Measurements from ENCODE around the gene LRRC2. TPM values are rescaled to one million over a fixed set of nuclear protein-coding genes. Genes with fewer than 3 reads are reported as not detected.

LRRC2 gene
- total RNA-seq, 1 donor from 2014 or later = 114 TPM

DNA sequence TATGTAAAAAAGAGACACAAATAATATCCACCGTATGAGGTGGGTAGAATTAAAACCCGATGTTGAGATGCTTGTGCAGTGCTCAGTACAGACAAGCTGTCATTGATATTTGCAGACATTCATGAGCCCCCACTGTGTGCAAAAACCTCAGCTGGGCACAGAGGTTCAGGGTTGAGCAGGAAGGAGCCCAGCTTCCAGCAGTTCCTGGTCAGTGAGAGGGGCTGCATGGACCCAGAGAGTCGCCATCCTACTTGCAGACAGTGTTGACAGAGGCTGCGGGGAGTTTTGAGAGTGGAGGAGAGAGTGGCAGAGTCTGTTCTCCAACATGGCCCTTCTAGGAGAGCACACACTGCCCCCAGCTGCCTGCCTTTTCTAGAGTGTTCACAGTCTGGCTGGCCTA is 95.3 kb downstream of the LRRC2 start:
- TF ChIP-seq, protein P1, sequence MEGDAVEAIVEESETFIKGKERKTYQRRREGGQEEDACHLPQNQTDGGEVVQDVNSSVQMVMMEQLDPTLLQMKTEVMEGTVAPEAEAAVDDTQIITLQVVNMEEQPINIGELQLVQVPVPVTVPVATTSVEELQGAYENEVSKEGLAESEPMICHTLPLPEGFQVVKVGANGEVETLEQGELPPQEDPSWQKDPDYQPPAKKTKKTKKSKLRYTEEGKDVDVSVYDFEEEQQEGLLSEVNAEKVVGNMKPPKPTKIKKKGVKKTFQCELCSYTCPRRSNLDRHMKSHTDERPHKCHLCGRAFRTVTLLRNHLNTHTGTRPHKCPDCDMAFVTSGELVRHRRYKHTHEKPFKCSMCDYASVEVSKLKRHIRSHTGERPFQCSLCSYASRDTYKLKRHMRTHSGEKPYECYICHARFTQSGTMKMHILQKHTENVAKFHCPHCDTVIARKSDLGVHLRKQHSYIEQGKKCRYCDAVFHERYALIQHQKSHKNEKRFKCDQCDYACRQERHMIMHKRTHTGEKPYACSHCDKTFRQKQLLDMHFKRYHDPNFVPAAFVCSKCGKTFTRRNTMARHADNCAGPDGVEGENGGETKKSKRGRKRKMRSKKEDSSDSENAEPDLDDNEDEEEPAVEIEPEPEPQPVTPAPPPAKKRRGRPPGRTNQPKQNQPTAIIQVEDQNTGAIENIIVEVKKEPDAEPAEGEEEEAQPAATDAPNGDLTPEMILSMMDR (IDR thresholded peaks at IDR 0.05; ENCODE audit: borderline replicate concordance) = no peak

DNA sequence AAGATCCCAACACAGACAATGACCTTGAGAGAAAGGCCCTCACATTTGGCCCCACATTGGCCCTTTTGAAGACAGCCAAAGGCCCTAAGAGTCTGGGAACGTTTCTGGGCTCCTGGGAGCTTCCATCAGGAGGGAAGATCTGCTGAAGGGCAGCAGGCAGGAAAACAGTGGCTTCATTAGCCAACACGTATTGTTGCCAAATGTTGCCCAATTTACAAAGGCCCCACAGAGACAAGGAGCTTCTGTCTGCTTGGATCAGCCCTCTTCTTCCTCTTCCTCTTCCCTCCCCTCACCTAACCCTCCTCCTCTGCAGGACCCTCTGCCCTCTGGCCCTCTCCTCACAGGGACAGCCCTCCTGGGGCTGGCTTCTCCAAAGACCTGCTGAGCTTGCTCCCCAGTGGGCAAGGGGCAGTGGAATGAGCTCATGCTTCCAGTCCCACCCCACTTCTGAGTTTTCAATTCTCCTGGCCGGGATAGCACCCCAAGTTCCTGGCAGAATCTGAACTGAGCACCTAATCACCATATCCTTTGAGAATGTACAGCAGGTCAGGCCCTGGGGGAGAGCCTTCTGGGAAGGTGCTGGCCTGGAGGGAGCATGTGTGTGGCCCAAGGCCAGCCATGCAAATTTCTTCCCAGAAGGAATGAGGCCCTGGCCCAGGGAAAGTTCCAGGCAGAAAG is 96.3 kb downstream of the LRRC2 start:
- H3K27me3 ChIP-seq (ENCODE audit: low read depth) = peaks cover under 1% of the 10 kb centered on the region
- H3K4me1 ChIP-seq = peaks cover 54% of the 10 kb centered on the region
- no peak overlapping the region for H3K4me3 ChIP-seq
- no peaks in the 10 kb centered on the region for H3K36me3 ChIP-seq
- no peak for DNase-seq
- TF ChIP-seq, protein P1 (IDR thresholded peaks at IDR 0.05; ENCODE audit: borderline replicate concordance) = no peak
- H3K27ac ChIP-seq (replicated peaks) = peak overlapping the region; percentile 81
- peaks cover 6% of the 10 kb centered on the region for H3K9me3 ChIP-seq (replicated peaks)
- intact Hi-C loops (cut with micrococcal nuclease) = no loop called here

More for the DNA sequence above, 95.3 kb downstream of the LRRC2 start:
- H3K36me3 ChIP-seq = no peaks in the 10 kb centered on the region
- H3K4me3 ChIP-seq = no peak overlapping the region
- no peaks in the 10 kb centered on the region for H3K27me3 ChIP-seq (ENCODE audit: low read depth)
- H3K4me1 ChIP-seq = peaks cover 46% of the 10 kb centered on the region
- no peak overlapping the region for H3K27ac ChIP-seq (replicated peaks)
- H3K9me3 ChIP-seq (replicated peaks) = peaks cover 11% of the 10 kb centered on the region
- intact Hi-C loops (cut with micrococcal nuclease) = no loop called here
- DNase-seq = no peak

DNA sequence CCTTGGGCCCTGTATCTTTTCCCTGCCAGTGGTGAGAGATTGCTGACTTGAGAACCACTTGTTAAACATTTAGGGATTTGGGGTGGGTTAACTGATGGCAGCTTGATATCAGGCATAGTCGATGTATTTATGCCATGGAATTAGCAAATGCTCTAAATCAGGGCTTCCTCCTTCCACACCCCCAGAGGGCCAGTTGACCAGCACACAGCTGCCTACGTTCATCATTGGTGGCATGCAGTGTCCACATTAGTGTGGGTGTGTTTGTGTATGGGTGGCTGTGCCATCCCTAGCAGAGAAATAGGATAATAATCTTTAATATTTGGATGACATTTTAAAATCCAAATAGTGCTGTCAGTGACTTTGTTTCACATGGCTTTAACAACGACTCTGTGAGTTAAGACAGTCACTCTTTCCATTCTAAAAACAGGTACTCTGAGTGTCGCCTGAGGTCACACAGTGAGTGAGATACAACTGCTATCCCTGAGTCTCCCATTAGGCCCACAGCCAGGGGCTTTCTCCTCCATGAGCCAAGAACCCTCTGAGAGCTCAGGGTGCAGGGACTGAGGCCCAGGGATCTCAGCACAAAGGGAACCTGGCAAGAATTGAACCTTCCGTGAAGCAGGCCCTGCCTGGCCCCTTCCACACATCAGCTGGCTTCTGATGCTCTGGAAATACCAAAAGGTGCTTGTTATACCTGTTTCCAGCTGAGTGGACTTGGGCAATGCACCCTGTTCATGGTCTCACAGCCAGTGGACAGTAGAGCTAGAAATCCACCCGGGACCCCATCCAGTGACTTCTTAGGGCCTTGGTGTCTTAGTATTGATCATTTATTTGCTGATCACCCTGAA is 97.1 kb downstream of the LRRC2 start:
- TF ChIP-seq, protein P1 (IDR thresholded peaks at IDR 0.05; ENCODE audit: borderline replicate concordance) = no peak
- intact Hi-C loops (cut with micrococcal nuclease) = no loop called here
- Histone ChIP-seq H3K27me3 (ENCODE audit: low read depth) (peaks cover 8% of the 10 kb centered on the region), H3K36me3 (no peaks in the 10 kb centered on the region), H3K27ac (replicated peaks) (peak overlapping the region; percentile 81), H3K4me3 (no peak overlapping the region), H3K9me3 (replicated peaks) (no peaks in the 10 kb centered on the region), H3K4me1 (peaks cover 62% of the 10 kb centered on the region)
- DNase-seq = peak; percentile 57

DNA sequence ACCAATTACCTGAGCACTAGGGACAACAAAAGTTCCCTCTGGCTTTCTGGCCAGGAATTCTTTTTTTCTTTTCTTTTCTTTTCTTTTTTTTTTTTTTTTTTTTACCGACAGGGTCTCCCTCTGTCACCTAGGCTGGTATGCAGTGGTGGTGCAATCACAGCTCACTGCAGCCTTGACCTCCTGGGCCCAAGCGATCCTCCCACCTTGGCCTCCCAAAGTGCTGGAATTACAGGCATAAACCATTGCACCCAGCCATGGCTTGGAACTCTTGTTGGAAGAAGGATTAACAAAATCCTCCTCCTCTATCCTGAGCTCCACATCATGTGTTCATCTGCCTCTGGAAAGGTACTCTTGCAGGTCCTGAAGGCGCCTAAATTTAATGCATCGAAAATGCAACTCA is 98.5 kb downstream of the LRRC2 start:
- Histone ChIP-seq H3K27ac (replicated peaks) (no peak overlapping the region), H3K36me3 (no peaks in the 10 kb centered on the region), H3K4me3 (no peak overlapping the region), H3K9me3 (replicated peaks) (no peaks in the 10 kb centered on the region), H3K4me1 (peaks cover 69% of the 10 kb centered on the region), H3K27me3 (ENCODE audit: low read depth) (peaks cover 23% of the 10 kb centered on the region)
- TF ChIP-seq, protein P1 (IDR thresholded peaks at IDR 0.05; ENCODE audit: borderline replicate concordance) = no peak
- no peak for DNase-seq
- intact Hi-C loops (cut with micrococcal nuclease) = no loop called here

DNA sequence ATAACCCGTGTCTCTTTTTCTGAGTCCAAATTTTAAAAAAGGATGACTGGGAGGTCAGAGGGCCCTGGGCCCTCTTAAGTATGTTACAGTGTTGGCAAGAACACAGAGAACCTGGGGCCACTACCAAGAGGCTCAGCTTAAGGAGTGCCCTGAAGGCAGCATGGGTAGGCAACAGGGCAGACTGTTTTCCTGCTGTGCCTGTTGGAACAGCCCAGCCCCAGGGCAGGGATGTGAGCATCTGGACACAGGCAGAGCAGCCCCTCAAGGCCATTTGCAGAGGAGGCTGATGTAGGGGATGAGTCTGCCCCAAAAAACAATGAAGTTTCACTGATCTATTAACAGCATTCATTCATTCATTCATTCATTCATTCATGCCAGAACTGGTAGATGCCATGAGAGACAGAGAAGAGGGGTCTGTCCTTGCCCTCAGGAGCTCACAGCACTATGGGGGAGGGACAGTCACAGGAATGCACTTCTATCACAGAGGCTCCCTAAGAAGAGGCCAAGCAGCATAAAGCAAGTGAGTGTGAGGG is 99.2 kb downstream of the LRRC2 start:
- intact Hi-C loops (cut with micrococcal nuclease) = no loop called here

More for the DNA sequence above, 99.2 kb downstream of the LRRC2 start:
- TF ChIP-seq, protein P1 (IDR thresholded peaks at IDR 0.05; ENCODE audit: borderline replicate concordance) = no peak
- Histone ChIP-seq H3K27ac (replicated peaks) (no peak overlapping the region), H3K27me3 (ENCODE audit: low read depth) (peaks cover 25% of the 10 kb centered on the region), H3K4me3 (no peak overlapping the region), H3K4me1 (peaks cover 69% of the 10 kb centered on the region), H3K9me3 (replicated peaks) (no peaks in the 10 kb centered on the region), H3K36me3 (no peaks in the 10 kb centered on the region)
- no peak for DNase-seq

Data from left ventricle myocardium inferior (tissue), 1 donor.